K562 (cell line): ENCODE results near the gene KHSRP. TPM values are rescaled to one million over a fixed set of nuclear protein-coding genes. Genes with fewer than 3 reads are reported as not detected.

Experiments
- ASH1L ChIP-seq: fragments of 450-650 bp; IDR thresholded peaks from 2 replicates; pipeline ENCODE4 v1.6.1; 2018; ENCODE audit warnings: borderline replicate concordance, mild to moderate bottlenecking, low read depth; ENCODE audit not compliant: partially characterized antibody
- CBX2 ChIP-seq: fragments of 200-600 bp; sonication (generic); IDR thresholded peaks from one replicate; pipeline ENCODE4 v1.6.1; 2012; ENCODE audit warnings: mild to moderate bottlenecking, low read length, inconsistent platforms; ENCODE audit not compliant: insufficient read depth, poor library complexity, severe bottlenecking
- ERF ChIP-seq: fragments of 450-650 bp; formaldehyde crosslinking; IDR thresholded peaks from 2 replicates; pipeline ENCODE4 v1.4.0; 2020; ENCODE audit warnings: mild to moderate bottlenecking, mixed read lengths
- GABPB2 ChIP-seq: fragments of 250-450 bp; sonication (Bioruptor Pico); conservative IDR thresholded peaks from 2 replicates; pipeline ENCODE4 v1.5.1; 2021; ENCODE audit warnings: mild to moderate bottlenecking
- KAT8 ChIP-seq: fragments of 450-650 bp; IDR thresholded peaks from 2 replicates; pipeline ENCODE4 v1.6.1; 2016; ENCODE audit warnings: low read depth, mild to moderate bottlenecking
- LARP7 ChIP-seq: fragments of 450-650 bp; IDR thresholded peaks from 2 replicates; pipeline ENCODE4 v1.6.1; 2016
- NFE2 ChIP-seq: IDR thresholded peaks from 2 replicates; pipeline ENCODE4 v1.6.1; 2014; ENCODE audit warnings: antibody characterized with exemption, low read depth
- NR2C2 ChIP-seq, 2 experiments: fragments of 200-800 bp in 1 of 2; sonication (Bioruptor generic) in 1 of 2; sonication (generic) in 1 of 2; formaldehyde crosslinking in 1 of 2; IDR thresholded peaks; 2 replicates each; pipeline versions ENCODE4 v1.6.1 to v1.8.0; 2016 to 2022; ENCODE audit warnings: mild to moderate bottlenecking in 1 of 2, missing compliant biosample characterization in 1 of 2, missing genetic modification characterization in 1 of 2, missing genetic modification reagents in 1 of 2
- POLR3G ChIP-seq: IDR thresholded peaks from 2 replicates; pipeline ENCODE4 v1.6.1; 2011; ENCODE audit not compliant: insufficient read length, insufficient replicate concordance; ENCODE audit errors: extremely low read depth
- RAD21 ChIP-seq, 2 experiments: fragments of 250-450 bp in 1 of 2; fragments of 450-650 bp in 1 of 2; sonication (Bioruptor Pico) in 1 of 2; formaldehyde crosslinking in 1 of 2; IDR thresholded peaks in 1 of 2; conservative IDR thresholded peaks in 1 of 2; 2 replicates each; pipeline versions ENCODE4 v1.4.0 to v1.8.0; 2020 to 2022; ENCODE audit warnings: mild to moderate bottlenecking in 2 of 2, moderate library complexity in 1 of 2
- SOX6 ChIP-seq: fragments of 450-650 bp; IDR thresholded peaks from 2 replicates; pipeline ENCODE4 v1.6.1; 2014; ENCODE audit warnings: mild to moderate bottlenecking
- SP2 ChIP-seq: IDR thresholded peaks from 2 replicates; pipeline ENCODE4 v1.6.1; 2011; ENCODE audit warnings: mild to moderate bottlenecking, low read depth, low read length, moderate library complexity; ENCODE audit not compliant: poor library complexity, severe bottlenecking; ENCODE audit errors: extremely low read depth
- TAF1 ChIP-seq: IDR thresholded peaks from 2 replicates; pipeline ENCODE4 v1.6.1; 2011; ENCODE audit warnings: mild to moderate bottlenecking, low read length, moderate library complexity; ENCODE audit not compliant: insufficient read depth, control insufficient read depth, severe bottlenecking; ENCODE audit errors: extremely low read depth
- TAF7 ChIP-seq: fragments of 450-650 bp; IDR thresholded peaks from 2 replicates; pipeline ENCODE4 v1.6.1; 2016; ENCODE audit warnings: missing genetic modification characterization, missing compliant biosample characterization
- TAF9B ChIP-seq: fragments of 450-650 bp; IDR thresholded peaks from 2 replicates; pipeline ENCODE4 v1.6.1; 2018; ENCODE audit warnings: mild to moderate bottlenecking; ENCODE audit not compliant: partially characterized antibody
- ZC3H4 ChIP-seq: sonication (generic); formaldehyde crosslinking; IDR thresholded peaks from 2 replicates; pipeline ENCODE4 v1.9.0; 2021; ENCODE audit warnings: missing genetic modification reagents, borderline replicate concordance
- ZNF134 ChIP-seq: fragments of 250-450 bp; sonication (Bioruptor Pico); conservative IDR thresholded peaks from 2 replicates; pipeline ENCODE4 v1.4.0; 2020
- ZNF24 ChIP-seq: fragments of 450-650 bp; IDR thresholded peaks from 2 replicates; pipeline ENCODE4 v1.6.1; 2016
- ZNF274 ChIP-seq: IDR thresholded peaks from 2 replicates; pipeline ENCODE4 v1.6.1; 2011; ENCODE audit warnings: low read depth, mild to moderate bottlenecking, low read length, moderate library complexity, borderline replicate concordance
- ZNF282 ChIP-seq: sonication (generic); formaldehyde crosslinking; IDR thresholded peaks from 2 replicates; pipeline ENCODE4 v1.8.1; 2023; ENCODE audit warnings: missing genetic modification reagents
- ZNF384 ChIP-seq: IDR thresholded peaks from 2 replicates; pipeline ENCODE4 v1.6.1; 2012; ENCODE audit warnings: low read depth, low read length, improper control_type of control experiment
- ZNF76 ChIP-seq: fragments of 250-450 bp; sonication (Bioruptor Pico); IDR thresholded peaks from 2 replicates; pipeline ENCODE4 v1.4.0; 2020; ENCODE audit warnings: mild to moderate bottlenecking, moderate library complexity, borderline replicate concordance
- ZNF79 ChIP-seq: fragments of 250-450 bp; sonication (Bioruptor Pico); IDR thresholded peaks from 2 replicates; pipeline ENCODE4 v1.4.0; 2020; ENCODE audit warnings: low read depth, mild to moderate bottlenecking, moderate library complexity
- polyA plus RNA-seq, 8 experiments: library from polyadenylated mRNA; depleted of rRNA in 4 of 8; stranded (reverse) in 5 of 8; unstranded in 3 of 8; fragments of >200 nt; fragmentation: Nextera tagmentation in 2 of 8; fragmentation: Illumina TruSeq in 1 of 8; extraction: Ambion mirVana in 2 of 8; extraction: Trizol in 1 of 8; gene quantifications; 2 replicates each; pipeline versions ENCODE4 v1.2.1 to v1.2.3, GENCODE V29; 2011 to 2014; ENCODE audit warnings: inconsistent platforms in 1 of 8, missing spikeins in 1 of 8
- total RNA-seq, 7 experiments: library from RNA; depleted of rRNA in 6 of 7; stranded (reverse); fragments of >200 nt in 6 of 7; fragmentation: Illumina TruSeq in 2 of 7; extraction: Trizol in 2 of 7; gene quantifications; 2 replicates each; pipeline versions ENCODE4 v1.2.1 to v1.2.3, GENCODE V29; 2011 to 2021; ENCODE audit warnings: low replicate concordance in 1 of 7
- TF ChIP-seq, protein P1 (sequence below): fragments of 450-650 bp; IDR thresholded peaks from 2 replicates; pipeline ENCODE4 v1.6.1; 2014; ENCODE audit warnings: low read depth, mild to moderate bottlenecking, moderate library complexity, borderline replicate concordance
- TF ChIP-seq, protein P2 (sequence below): fragments of 450-650 bp; formaldehyde crosslinking; IDR thresholded peaks from 2 replicates; pipeline ENCODE4 v1.4.0; 2020; ENCODE audit warnings: mild to moderate bottlenecking

The KHSRP gene
- total and polyA plus RNA-seq, 9 of the 15 experiments (the other 6 are each of a cell fraction or from before 2014, with no cell fraction given) = 4.2 to 564 (median 139) TPM

GRCh38 chr19:6424939-6425731, 524 bp upstream of the KHSRP start (continued):
- TF ChIP-seq NR2C2 (CRISPR knock-in tag; IDR thresholded peaks at IDR 0.05) (peak; percentile 54; the same call in 1 of the 2 replicates), NR2C2 (tag; IDR thresholded peaks at IDR 0.05) (peak; percentile 84), RAD21 (CRISPR knock-in tag; conservative IDR thresholded peaks at IDR 0.05 in 1 of 2, IDR thresholded peaks at IDR 0.05 in 1 of 2) (no peak), ZC3H4 (CRISPR knock-in tag) (no peak), ZNF274 (no peak), TAF1 (peak; percentile 41), ASH1L (peak; percentile 99), TAF9B (no peak), CBX2 (no peak), SP2 (peak; percentile 92), ZNF134 (CRISPR knock-in tag) (peak; percentile 46; the same call in 1 of the 2 replicates), SOX6 (peak; percentile 35; the same call in 1 of the 2 replicates), POLR3G (no peak), ERF (CRISPR knock-in tag) (peak; percentile 84; the same call in 1 of the 2 replicates), GABPB2 (CRISPR knock-in tag) (no peak), KAT8 (no peak), ZNF384 (no peak), ZNF76 (peak; percentile 88; the same call in 1 of the 2 replicates), ZNF24 (no peak), ZNF79 (CRISPR knock-in tag) (no peak), NFE2 (0 out of 2 replicates have a peak, but pooled peaks have one; percentile 13), TAF7 (tag) (no peak), LARP7 (no peak), ZNF282 (peak; percentile 95; the same call in 1 of the 2 replicates)
- TF ChIP-seq, protein P1, sequence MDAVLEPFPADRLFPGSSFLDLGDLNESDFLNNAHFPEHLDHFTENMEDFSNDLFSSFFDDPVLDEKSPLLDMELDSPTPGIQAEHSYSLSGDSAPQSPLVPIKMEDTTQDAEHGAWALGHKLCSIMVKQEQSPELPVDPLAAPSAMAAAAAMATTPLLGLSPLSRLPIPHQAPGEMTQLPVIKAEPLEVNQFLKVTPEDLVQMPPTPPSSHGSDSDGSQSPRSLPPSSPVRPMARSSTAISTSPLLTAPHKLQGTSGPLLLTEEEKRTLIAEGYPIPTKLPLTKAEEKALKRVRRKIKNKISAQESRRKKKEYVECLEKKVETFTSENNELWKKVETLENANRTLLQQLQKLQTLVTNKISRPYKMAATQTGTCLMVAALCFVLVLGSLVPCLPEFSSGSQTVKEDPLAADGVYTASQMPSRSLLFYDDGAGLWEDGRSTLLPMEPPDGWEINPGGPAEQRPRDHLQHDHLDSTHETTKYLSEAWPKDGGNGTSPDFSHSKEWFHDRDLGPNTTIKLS = peak; percentile 87
- TF ChIP-seq, protein P2, sequence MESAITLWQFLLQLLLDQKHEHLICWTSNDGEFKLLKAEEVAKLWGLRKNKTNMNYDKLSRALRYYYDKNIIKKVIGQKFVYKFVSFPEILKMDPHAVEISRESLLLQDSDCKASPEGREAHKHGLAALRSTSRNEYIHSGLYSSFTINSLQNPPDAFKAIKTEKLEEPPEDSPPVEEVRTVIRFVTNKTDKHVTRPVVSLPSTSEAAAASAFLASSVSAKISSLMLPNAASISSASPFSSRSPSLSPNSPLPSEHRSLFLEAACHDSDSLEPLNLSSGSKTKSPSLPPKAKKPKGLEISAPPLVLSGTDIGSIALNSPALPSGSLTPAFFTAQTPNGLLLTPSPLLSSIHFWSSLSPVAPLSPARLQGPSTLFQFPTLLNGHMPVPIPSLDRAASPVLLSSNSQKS (CRISPR knock-in tag) = no peak
